NCI-H345 (cell line): ENCODE results near the gene RAB7B.

ENCODE experiments used
- DNase-seq: peaks from one replicate; lab custom pipeline; 2025; lab: John Stamatoyannopoulos, UW

The RAB7B gene

GRCh38 chr1:206022766-206023165 lies 19.6 kb upstream of the RAB7B start:
- DNase-seq: no peak

GRCh38 chr1:206021626-206022365 lies 18.6 kb upstream of the RAB7B start:
- no peak for DNase-seq

DNA sequence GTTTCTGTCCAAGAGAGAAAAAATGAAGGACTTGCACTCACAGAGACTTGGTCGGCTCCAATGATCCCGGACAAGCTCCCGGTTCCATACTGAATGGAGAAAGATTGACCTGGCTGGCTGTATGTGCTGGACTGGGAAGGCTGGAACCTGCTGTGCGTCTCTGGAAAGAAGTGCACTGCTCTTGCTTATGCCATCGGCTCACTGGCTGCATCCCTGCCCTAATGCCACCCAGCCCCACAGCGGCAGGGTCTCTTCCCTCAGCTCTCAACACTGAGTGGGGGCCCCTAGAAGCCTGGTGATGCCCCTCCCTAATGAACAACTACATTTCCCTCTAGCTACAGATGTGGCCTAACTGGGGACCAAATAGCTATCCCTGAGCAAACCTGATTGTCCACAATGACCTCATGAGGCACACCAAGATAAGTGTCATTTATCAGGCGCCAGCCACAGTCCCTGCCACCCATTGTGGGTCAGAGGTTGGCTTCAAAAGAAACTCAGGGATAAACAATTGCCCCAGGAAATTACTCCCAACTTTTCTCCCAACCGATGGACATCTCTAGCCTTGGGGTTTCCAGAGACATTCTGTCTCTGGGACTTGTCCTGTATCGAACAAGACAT lies 17.9 kb upstream of the RAB7B start:
- DNase-seq: no peak

DNA sequence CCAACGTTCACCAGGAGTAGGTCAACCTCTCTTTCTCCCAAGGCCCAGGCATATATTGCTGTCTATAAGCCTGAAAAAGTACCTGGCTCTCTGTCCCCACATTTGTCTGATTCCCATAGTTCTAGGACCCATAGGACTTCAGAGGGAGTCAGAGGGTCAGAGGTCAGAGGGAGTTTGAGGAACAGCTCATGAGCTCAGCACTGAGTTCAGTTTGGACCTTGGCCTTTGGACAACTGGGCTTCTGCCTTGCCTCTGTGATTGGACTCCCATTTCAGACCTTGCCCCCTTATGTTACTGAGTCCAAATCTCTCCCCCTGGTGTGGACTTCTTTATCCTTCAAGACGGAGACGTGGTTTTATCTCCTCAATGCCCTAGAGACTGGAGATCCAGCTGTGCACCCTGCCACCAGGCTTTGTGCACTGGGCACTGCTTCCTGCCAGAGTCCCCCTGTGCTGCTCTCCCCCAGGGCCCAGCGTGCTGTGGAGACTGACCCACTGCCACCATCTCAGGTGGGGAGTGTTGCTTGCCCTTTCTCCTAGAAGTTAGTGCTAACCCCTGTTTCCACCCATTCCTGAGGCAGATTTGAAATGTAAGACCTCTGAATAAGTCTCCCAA lies 17.3 kb upstream of the RAB7B start:
- DNase-seq: no peak

DNA sequence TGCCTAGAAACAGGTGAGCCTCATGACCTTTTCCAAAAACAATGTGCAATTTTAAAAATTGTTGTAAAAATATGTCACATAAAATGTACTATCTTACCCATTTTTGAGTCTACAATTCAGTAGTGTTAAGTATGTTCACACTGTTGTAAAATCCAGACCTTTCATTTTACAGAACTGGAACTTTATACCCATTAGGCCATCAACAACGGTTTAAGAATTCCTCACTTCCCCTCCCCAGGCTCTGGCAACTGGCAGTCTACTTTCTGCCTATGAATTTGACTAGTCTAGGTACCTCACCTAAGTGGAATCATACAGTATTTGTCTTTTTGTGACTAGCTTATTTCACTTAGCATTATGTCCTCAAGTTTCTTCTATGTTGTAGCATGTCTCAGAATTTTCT lies 11.9 kb upstream of the RAB7B start:
- no peak for DNase-seq

- no peak for DNase-seq
These were observed 11.4 kb upstream of the RAB7B start for GRCh38 chr1:206014601-206015000.

DNA sequence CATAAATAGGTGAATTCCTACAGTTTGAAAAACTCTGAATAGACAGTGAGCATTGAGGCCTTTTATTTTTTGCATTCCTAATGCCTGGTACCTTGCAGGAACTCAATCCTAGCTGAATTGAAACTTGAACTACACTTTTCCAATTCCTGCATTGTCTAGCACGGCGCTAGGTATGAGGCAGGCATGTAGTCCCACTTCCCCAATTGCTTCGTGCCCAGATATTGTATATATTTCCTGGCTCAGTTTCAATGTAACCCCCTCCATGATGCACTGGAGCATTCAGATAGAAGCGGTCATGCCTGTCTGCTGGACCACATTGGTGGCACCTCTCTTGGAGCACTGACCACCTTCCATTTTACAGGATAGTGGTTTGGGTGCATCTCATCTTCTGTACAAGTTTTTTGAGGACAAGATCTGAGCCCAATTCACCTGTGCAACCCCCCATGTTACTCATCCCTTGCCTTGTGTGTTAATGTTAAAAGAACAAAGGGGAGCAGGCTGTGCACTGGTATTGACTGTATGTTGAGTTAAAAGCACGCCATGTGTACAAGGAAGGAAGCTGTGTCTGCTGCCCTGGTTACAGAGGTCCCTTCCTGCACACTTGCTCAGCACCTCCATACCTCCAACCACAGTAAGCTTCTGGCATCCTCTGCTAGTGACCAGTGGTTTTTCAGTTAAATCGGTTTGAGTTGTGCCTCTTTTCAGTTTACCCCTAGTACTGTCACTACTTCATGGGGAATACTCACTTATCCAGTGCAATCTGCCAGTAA lies 10.0 kb upstream of the RAB7B start:
- no peak for DNase-seq

DNA sequence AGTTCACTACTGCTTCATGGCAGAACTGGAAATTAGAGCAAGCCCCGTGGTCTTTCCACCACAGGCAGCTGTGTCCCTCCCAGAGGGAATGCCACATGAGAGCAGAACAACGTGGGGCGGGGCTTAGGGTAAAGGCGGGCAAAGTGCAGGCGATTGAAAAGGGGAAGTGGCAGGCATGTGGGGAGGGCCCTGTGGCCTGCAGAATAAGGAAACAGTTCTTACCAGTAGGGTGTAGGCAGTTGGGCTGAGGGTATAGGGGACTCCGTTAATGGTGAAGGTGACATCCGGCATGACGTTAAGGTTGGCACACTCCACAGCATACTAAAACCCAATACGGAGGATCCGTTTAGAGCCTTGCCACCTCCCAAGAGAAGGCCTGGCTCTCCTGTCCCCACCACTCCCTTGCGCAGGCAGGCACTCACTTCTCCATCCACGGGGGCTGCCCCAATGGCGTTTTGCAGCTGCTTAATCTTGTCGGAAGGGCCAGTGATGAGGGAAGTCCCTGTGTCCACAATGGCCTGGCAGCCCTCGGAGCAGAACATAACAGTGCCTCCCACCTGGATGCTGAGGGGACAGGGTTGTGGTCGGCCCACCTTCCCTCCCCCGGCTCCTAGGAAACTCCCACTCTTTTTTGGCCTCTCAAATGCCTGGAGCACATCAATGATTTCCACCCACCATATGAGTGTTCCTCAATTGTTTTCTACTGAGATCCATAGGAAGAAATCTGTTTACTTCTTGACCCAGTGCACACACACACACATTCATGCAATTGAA lies 9.1 kb upstream of the RAB7B start:
- DNase-seq: no peak

- no peak for DNase-seq
These were observed 7.9 kb upstream of the RAB7B start for GRCh38 chr1:206011057-206011456.

- no peak for DNase-seq
These were observed 6.9 kb upstream of the RAB7B start for GRCh38 chr1:206010060-206010459.

DNA sequence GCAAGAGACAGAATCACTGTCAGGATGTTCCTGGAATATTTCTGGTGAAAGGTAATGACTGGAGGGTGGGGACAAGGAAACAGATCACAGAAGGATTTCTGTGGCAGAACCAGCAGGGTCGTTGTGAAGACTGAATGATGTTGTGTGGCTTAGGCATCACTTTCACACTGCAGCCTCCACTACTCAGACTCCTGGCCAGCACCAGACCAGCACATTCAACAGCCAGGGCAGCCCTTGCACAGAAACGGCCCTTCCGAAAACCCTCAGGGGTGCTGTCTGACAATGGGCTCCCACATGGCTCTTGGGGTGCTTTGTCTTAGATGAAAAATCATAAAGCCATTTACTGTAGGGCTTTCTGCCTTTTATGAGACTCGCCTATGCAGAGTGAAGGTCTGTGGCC lies 3.8 kb upstream of the RAB7B start:
- no peak for DNase-seq

DNA sequence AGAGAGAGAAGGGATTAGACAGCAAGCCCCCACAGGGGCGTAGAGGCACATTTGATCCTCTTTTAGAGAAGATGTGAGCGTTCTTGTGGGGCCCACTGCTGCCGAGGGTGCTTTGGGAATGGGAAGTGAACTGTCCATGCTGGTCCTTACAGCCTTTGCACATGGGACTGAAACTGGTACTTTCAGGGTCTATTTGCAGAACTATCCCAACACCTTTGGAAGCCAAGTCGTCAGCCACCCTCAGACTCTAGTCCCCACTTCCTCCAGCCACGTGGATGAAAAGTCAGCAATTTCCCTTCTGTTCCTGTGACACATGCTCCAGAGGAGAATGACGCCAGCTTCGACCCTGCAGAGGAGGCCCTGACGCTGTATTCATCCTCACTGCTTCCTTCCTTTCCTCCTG lies 2.6 kb upstream of the RAB7B start:
- no peak for DNase-seq

GRCh38 chr1:206005234-206005633 lies 2.0 kb upstream of the RAB7B start:
- DNase-seq: no peak

DNA sequence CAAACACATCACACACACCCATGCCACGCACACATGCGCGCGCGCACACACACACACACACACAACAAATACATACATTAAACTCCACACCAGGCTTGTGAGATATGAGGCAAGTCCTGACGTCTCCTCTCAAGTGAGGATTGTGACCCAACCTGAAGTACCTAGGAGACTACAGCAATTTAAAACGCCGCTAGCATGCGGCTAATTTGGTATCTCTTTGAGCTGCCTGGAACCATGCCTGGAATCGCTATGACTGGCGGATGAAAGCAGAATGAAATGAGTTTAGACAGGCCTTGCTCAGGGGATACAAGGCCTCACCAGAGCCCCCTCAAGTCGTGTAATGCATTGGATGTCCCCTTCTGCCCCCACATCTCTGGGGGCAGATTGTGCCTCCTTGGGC lies 1.6 kb upstream of the RAB7B start:
- no peak for DNase-seq

GRCh38 chr1:206003854-206004800 lies 932 bp upstream of the RAB7B start:
- no peak for DNase-seq

DNA sequence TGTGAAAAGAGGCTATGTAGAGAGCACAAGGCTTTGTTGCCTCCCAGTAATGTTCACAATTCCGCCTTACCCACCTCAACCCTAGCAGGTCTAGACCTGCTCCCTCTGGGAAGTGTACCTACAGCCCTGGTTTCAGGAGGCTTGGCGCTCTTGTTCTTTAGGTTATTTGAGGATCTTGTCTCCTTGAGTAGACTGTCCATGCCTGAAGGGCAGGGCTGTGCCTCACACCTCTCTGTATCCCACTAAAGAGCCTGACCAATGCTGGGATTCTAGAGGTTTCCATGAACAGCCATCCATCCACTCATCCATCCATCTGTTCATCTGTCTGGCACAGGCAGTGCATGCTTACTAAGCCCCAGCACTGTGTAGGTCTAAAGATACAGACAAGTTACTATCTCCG lies 1.0 kb downstream of the RAB7B start:
- DNase-seq: no peak

DNA sequence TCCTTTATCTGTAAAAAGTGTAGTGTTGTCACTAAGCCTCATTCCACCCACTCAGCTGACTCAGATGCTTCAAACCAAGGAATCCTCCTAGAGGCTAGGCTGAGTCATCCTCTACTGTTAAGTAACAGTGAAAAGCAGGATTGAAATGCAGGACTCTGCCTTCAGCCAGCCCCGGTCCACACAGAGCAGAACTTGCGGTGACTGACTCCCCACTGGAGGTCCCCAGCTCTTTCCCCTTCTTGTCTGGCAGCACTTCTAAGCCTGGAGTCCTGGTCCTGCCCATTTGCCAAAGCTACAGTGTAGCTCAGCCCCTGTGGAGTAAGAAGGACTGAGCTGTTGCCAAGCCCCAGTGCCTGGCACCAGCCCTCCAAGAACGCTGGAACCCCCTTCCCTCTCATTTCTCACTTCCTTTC lies 1.7 kb downstream of the RAB7B start:
- DNase-seq: no peak

- DNase-seq: no peak
These were observed 2.4 kb downstream of the RAB7B start for GRCh38 chr1:206000641-206001339.

GRCh38 chr1:205998457-205999241 lies 4.5 kb downstream of the RAB7B start:
- peak; percentile 5 for DNase-seq
